Left ventricle myocardium superior (tissue), 1 donor: ENCODE data around the gene MTSS2. TPM values are rescaled to one million over a fixed set of nuclear protein-coding genes. Genes with fewer than 3 reads are reported as not detected.

ENCODE experiments used
- ATAC-seq: fragments of 200-7000 bp; cut with Tn5 transposase; one replicate; pipeline ENCODE4 v1.9.1; 2020; ENCODE audit warnings: mild to moderate bottlenecking, moderate library complexity
- DNase-seq: peaks from one replicate; pipeline ENCODE4 v3.0.0-alpha.2; 2020
- intact Hi-C: fragments of 100-400 bp; cut with micrococcal nuclease; formaldehyde crosslinking; loops from one replicate; pipeline ENCODE4 v1.11.0; 2022
- total RNA-seq: library from RNA; stranded (reverse); fragmentation: NEBNext Ultra II Directional; extraction: Animal tissue kit (Norgen Biotek cat#: 25700); gene quantifications from one replicate; pipeline ENCODE4 v1.2.1, GENCODE V29; 2021
- donor health status: DM: no; HTN: yes; CAD: no; lungs with severe emphysema.

MTSS2 gene
- total RNA-seq, 1 donor from 2014 or later = 101 TPM

DNA sequence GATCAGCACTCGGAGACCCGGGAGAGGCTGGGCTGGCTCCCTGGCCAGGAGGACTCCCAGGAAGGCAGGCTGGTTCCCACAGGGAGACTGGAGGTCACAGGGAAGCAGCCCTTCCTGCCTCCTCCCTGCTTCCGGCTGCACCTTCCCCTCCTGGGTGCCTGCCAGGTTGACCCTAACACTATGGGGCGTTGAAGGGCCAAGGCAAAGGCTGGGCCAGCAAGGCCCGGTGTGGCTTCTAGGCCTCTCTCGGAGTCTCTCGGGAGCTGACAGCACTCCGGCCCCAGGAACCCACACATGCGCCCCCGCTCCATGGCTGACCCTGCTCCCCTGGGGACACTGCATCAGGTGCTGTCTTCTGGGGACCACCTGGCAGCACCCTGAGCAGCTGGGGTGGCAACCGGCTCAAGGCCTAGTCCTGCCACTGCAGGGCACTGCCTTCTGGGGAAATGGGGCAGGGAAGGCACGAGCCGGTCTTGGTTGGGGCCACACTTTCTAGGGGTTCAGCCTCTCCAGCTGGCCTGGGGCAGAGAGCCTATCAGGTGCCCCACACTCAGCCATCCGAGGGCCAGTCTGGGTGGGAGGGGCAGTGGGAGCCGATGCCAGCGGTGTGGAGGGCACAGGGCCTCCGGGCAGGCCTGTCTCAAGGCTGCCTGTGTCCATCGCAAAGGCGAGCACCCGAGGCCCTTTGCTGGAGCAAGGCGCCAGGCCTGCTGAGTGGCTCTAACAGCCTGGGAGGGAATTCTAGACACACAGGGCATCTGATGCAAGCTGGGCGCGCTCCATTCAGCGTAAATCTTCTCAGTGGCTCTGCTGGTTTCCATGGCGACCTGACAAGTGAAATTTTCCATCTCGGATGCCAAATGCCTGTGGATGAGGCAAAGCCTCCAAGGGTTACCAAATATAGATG lies 5.6 kb upstream of the MTSS2 start:
- ATAC-seq (peak; percentile 38), DNase-seq (peak; percentile 77)
- intact Hi-C loops = no loop called here

DNA sequence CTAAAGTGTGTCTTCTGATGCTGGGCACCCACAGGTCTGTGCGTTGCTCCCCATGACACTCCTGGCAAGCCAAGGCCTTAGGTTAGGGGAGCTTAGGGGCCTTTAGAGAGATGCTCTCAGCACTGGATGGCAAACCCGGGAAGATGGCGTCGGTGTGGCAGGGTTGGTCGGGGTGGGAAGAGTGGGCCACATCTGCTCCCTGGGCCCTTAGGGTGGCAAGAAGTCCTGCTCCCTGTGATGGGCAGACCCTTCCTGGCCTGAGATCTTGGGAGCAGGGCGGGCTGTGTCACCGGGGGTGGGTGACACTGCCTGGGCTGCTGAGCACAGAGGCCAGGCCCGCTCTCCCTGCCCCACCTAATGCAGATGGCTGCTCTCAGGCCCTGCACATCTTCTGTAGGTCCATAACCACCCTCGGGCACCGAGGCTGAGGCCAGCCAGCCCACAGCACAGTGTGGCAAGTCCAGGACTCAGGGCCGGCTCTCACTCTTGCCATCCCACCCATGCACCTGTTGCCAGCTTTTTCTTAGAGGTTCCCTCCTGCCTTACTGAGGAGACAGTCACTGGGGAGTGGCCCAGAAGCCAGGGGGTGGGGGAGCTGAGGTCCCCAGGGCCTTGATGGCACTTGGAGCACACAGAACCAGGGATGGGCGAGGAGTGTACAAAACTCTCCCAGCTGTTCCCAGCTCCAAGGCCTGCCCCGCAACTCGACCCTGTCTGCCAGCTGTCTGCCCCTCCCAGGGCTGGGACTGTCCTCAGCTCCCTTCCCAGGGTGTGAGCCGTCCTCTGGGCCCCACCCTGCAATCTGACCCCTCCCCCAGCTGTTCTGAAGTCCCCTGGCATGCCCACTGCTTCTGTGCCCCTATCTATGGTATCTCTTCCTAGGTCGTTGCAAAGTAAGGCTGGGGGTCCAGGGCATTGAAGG lies 4.4 kb upstream of the MTSS2 start:
- ATAC-seq = no peak
- intact Hi-C loops = loop anchor here (10.0 kb wide), 2 partner anchors 45 to 85 kb away; no protein-coding TSS in a partner anchor
- peak; percentile 26 for DNase-seq

DNA sequence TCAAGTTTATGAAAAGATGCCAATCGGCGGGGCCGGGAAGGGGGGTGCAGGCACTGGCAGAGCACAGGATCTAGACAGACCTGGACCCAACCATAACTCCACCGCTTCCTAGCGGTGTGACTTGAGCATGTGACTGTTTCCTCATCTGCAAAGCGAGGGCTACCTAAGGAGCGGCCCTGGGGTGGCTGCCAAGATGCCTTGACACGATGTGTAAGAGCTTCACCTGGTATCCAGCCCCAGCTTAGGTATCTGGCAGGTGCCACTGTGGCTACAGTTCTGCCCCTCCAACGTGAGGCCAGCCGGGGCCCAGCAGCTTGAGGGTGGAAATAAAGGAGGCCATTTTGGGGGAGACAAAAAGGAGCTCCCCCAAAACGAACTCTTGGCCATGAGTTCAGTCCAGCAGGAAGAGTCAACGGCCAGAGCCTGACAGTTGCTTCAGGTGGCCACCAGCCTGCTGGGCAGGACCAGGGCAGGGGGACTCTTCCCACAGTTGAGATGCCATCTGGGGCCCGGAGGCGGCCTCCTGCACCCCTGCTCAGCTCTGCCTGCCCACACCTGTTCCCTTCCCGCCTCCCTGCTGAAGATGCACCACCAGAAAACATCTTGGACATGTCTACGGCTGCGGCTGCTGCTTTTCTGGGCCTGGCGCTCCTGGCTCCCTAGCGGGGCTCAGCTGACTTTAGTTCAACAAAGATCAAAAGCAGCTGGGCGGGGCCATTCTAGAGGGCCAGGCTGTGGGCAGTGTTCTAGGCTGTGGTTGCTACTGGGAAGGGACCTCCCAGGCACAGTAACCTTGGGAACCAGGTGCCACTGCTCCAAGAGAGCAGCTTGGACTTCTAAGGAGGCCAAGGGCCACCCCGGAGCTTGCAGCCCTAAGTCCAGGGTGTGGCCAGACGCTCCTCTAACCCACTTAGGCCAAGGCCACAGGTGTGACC lies 3.4 kb upstream of the MTSS2 start:
- intact Hi-C loops = loop anchor here (10.0 kb wide), 2 partner anchors 45 to 85 kb away; no protein-coding TSS in a partner anchor
- ATAC-seq (peak; percentile 14), DNase-seq (peak; percentile 73)

DNA sequence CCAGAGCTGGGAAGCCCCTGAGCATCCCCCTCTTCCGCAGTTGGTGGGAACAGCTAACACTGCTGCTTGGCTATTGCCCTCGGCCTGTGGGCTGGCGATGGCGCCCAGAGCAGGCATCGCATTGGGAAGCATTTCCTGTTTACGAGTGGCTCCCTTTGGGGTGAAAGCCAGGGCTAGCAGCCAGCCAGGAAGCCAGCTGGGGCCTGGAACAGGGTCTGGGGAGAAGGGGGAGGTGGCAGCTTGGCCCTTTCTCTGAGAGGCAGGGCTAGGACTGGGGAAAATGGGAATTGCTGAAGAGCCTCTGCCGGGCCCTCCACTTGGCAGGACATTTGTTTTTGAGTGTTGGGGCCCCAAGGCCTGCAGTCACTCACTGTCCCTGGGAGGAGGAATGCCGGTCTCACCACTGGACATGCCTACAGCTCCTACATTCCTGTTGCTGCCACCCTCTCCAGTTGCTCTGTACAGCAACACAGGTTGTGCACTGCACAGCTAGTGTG lies 2.4 kb upstream of the MTSS2 start:
- peak; percentile 82 for DNase-seq
- peak; percentile 25 for ATAC-seq
- intact Hi-C loops = loop anchor here (10.0 kb wide), 2 partner anchors 47 to 87 kb away; no protein-coding TSS in a partner anchor

DNA sequence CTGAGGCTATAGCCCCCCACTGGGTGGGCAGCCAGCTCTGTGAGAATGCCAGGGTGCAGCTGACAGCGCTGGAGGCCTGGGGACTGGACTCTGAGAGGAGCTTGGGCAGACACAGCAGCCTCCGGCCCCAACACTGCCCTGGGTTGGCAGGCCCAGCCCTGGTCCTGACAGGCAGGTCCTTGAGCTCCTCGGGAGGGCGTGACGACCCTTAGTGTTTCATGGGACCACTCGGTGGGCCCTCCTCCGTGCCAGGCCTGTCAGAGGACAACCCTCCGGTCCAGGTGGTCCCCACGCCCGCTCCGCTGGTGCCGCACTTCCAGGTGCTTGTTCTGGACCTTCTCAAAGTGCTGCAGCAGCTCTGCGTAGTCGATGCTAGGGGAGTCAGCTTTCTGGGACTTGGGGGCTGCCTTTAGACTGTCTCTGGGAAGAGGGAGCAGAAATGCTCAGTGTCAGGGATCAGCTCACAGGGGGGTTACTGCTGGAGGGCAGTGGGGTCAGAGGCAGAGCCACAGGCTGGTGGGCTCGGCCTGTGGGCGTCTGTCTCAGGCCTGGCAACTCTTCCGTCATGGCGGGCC lies 1.9 kb upstream of the MTSS2 start:
- ATAC-seq = no peak
- peak; percentile 44 for DNase-seq
- intact Hi-C loops = loop anchor here (10.0 kb wide), 2 partner anchors 47 to 87 kb away; no protein-coding TSS in a partner anchor

DNA sequence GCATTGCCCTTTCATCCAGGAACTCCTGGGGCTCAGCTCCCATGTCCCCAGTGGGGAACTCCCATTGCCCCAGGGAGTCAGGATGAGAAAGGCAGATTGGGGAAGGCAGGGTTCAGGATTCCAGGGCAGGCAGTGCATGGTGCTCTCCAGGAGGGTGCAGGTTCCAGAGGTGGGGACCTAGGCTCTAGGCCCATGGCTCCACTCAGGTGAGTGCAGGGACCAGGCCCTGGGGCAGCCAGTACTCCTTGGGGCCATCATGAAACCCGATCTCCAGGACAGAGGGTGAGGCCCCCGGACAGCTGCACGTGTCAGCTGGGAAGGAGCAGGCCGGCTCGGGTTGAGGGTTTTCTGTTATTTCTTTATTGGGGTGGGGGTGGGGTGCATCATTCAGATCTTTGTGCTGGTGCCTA lies 1.3 kb upstream of the MTSS2 start:
- DNase-seq (peak; percentile 38), ATAC-seq (no peak)
- intact Hi-C loops = loop anchor here (10.0 kb wide), 2 partner anchors 48 to 88 kb away; no protein-coding TSS in a partner anchor

DNA sequence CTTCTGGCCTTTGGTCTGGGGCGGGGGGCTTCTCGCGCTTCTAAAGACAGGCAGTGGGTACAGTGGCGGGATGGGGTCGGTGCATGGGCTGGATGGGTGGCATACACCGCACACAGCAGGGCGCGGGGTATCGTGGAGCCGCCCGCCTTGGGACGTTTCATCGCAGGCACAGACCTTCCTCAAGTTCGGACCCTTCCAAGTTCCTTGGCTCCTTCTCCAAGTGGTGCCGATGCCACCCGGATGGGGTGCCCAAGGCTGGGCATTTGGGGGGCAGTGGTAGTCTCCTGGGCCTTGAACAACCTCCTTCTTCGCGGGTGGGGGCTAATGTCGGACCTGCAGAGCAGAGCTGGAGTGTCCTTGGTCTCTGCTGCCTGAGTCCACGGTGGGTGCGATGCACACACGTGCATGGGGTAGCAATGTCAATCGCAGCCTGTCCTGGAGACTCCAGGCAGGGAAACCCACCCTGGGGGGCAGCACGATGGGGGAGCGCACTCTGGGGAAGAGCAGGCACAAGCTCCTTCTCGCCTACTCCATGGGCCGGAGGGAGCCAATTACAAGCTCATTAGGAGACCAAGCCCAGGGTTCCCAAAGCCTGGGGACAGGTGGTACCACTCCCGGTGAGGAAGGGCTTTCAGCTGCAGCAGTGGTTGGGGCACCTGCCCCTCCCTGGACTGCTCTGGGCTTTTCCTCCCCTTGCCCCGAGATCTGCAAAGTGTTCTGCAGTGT lies 686 bp upstream of the MTSS2 start:
- intact Hi-C loops = loop anchor here (10.0 kb wide), 2 partner anchors 48 to 88 kb away; no protein-coding TSS in a partner anchor
- ATAC-seq (peak; percentile 0), DNase-seq (no peak)

DNA sequence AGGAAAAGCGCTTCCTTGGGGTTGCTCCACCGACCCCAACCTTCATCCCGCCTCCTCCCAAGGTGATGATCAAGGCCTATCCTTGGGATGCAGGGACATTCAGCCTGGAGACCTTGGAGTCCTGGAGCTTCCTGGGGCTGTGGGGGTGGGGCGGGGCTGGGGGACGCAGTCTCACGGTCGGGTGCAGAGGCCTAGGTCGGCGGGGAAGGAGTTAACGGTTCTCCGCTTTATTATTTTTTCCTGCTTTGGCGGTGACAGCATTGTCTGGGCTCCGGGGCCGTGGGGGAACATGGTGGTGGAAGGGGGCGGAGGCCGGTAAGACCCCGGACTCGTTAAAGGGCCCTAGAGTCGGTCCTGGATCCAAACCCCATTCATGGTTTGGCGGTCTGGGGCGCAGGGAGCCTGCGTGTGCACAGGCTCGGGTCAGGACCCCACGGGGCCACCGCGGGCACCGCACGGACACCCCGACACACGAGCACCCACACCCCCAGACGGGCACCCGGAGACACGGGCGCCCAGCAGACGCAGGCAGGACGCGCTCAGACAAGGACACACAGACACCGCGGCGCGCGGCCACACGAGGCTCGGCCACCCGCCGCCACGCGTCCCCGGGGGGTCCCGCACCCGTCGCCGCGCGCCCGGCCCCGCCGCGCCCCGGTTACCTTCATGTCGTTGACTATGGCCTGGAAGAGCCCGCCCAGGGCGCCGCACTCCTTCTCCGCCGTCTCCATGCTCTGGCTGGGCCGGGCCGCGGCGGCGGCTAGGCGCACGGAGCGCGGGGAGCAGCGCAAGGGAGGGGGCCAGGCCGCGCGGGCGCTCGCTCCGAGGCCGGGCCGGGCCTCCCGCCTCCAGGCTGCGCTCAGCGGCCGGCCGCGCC lies 554 bp downstream of the MTSS2 start:
- ATAC-seq = peak; percentile 1
- peak; percentile 64 for DNase-seq
- intact Hi-C loops = loop anchor here (10.0 kb wide), 2 partner anchors 50 to 90 kb away; no protein-coding TSS in a partner anchor

DNA sequence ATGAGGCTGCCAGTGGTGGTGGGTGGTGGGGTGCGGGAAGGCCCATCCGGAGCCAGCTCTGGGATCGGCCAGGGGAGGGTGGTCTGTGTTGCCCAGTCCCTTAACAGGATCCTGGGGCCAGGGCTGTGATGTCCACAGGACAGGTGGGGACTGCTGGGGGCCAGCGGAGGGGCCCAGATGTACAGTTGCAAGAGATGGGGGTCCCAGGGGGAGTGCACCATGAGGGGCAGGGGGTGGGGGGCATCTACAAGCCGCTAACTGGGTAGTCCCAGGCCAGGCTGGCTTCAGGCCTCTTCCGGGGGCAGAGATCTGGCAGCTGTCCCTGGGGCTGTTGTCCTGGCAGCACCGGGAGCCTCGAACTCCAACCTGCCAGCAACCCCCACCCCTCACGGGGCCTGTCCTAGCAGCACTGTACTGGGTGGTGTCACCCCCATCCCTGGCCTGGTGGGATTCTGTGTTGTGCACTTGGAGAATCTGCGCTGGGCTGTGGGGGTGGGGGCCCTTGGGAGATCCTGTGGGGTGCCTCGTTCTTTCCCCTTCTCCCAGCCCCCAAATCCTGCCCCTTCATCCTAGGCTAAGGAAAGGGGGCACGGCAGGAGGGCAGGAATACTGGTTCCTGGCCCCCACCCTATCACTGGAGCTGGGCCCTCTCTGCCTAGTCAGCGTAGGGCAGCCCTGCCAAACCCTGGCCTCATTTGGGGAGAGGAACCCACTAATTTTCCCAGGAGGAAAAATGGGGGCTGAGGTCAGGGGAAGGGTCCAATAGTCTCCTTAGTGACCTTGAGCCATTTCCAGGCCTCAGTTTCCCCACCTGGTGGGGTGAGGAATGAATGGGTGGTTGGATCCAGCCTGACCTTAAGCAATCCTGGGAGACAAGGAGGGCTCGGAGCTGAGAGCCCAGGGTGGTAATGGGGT lies 1.4 kb downstream of the MTSS2 start:
- ATAC-seq = no peak
- intact Hi-C loops = loop anchor here (10.0 kb wide), 2 partner anchors 50 to 90 kb away; no protein-coding TSS in a partner anchor
- DNase-seq = peak; percentile 66

DNA sequence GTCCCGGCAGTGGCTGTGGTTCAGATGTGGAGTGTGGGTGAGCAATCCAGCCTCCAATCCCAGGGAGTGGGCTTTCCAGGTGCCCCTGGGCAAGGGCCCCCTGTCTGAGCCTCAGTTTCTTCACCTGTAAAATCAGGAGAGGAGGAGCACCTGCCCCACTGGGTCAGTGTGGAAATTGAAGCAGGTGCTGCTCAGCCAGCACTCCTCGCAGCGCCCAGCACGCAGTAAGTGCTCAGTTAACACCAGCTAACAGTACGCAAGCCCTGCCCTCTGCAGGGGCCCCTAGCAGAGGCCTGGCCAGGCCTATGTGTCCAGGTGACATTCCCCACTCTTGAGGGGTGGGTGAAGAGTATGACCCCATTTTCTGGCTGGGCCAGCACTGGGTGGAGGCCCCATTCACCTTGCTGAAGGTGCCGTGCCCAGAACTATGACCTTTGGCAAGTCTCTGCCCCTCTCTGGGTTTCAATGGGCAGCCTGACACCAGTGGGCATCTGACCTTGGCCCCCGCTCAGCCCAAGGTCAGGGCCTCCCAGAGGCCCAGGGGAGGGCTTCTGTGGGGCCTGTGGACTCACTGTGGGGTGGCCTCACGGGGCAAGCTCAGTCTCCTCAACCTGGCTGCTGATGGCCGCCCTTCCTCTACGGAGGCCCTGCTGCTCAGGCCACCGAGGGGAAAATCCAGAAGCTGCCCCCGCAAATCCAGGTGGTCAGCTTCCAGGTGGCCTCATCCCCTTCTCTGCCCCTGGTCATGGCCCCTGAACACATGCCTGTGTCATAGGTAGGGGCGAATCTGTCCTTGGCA lies 2.5 kb downstream of the MTSS2 start:
- intact Hi-C loops = loop anchor here (10.0 kb wide), 2 partner anchors 51 to 91 kb away; no protein-coding TSS in a partner anchor
- ATAC-seq = no peak
- DNase-seq = peak; percentile 28

DNA sequence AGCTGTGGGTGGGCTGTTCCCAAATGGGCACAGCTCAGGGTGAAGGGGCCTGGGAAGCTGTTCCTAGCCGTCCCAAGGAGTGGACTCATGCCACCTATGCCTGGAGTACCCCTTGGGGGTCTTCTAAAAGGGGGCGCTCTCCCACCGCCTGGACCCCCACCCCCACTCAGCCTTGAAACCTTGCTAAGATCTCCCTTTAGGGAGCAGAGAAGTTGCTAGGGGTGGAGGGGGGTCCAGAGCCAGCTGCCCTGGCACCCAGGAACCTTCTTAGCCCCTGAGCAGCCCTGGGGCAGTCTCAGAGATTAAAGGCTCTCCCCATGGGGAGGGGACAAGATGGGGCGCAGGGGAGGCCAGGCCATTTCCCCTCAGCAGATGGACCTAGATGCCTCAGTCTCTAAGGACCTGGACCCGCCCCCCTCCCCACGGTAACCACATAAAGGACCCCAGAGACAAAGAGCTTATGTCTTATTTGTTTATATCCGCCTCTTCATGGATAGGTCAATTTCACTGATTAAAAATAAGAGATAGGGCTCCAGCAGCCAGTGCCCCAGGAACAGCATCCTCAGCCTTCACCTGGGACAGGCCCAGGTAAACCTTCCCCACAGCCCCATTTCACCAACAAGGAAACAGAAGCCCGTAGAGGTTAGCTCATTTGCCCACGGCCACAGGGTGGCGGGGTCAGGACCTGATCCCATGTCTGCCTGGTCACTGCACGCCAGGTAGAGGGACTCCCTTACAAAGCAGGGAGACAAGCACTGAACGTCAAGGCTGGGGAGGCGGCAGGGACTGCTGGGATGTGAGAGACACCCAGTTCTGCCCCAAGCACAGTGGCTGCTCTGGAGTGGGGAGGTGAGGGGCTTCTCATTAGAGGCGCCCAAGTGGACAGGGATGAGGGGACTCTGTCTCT lies 3.4 kb downstream of the MTSS2 start:
- intact Hi-C loops = loop anchor here (10.0 kb wide), 2 partner anchors 52 to 92 kb away; no protein-coding TSS in a partner anchor
- peak; percentile 32 for DNase-seq

DNA sequence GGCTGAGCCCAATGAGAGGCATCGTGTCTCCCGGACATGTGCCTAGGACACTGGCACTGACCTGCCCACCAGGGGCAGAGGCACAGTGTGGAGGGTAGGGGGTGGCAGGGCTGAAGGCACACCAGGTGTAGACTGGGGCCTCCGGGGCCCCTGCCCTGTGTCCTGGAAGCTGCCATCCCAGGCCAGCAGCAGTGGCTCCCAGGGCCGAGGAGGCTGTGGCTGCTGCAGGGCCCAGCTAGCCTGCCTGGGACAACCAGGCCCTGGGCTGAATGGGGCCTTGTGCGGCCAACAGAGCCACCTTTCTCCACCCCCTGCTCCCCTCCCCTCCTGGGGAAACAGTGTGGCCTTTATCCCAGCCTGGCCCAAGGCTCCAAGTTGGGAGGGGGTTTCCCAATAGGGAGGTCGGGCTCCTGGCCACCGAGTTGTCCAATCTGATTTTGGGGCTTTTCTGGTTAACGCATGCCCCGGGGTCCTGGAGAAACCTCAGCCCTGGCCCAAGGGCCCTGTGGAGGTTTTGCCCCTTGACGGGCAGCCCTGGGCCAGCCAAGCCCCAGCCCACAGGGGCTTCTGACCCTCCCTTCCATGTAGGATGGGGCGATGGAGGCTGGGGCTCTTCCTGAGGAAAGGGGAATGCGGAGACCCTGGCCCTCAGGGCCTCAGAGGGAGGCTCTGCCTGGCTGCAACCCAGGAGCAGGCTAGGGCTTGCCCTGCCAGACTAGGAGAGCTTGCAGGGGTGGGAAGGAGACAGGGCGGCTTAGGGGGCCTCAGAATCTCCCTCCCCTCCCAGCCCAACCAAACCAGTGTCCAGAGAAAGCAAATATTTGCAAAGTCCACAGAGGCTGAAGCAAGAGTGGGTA lies 4.2 kb downstream of the MTSS2 start:
- intact Hi-C loops = loop anchor here (10.0 kb wide), 2 partner anchors 53 to 93 kb away; no protein-coding TSS in a partner anchor
- peak; percentile 15 for ATAC-seq
- DNase-seq = peak; percentile 47

More for the DNA sequence above, 3.4 kb downstream of the MTSS2 start:
- no peak for ATAC-seq
